KMS-11 (cell line): Measurements from ENCODE around the gene HMGCS1.
"Not testable (repeated sequence)": the region's sequence is repeated elsewhere in the genome, so short reads cannot be mapped to it uniquely, and the experiment has no call there.

Experiments used
- H2AFZ ChIP-seq: fragments of 200-600 bp; sonication (generic); 2 replicates; pipeline ENCODE4 v1.6.1; 2016; ENCODE audit warnings: antibody characterized with exemption, mixed run types, low read depth
- H3K27ac ChIP-seq: fragments of 200-600 bp; sonication (generic); 2 replicates; pipeline ENCODE4 v1.6.1; 2016; ENCODE audit warnings: mild to moderate bottlenecking, mixed run types
- H3K27me3 ChIP-seq: fragments of 200-600 bp; sonication (generic); 2 replicates; pipeline ENCODE4 v1.6.1; 2017; ENCODE audit warnings: mild to moderate bottlenecking, low read depth, mixed run types, moderate library complexity; ENCODE audit not compliant: insufficient read depth
- H3K36me3 ChIP-seq: fragments of 200-600 bp; sonication (generic); 2 replicates; pipeline ENCODE4 v1.6.1; 2017; ENCODE audit warnings: mild to moderate bottlenecking, mixed run types; ENCODE audit not compliant: insufficient read depth
- H3K4me1 ChIP-seq: fragments of 200-600 bp; sonication (generic); 2 replicates; pipeline ENCODE4 v1.6.1; 2016; ENCODE audit warnings: mild to moderate bottlenecking, low read depth, mixed run types; ENCODE audit not compliant: poor library complexity, severe bottlenecking
- H3K4me2 ChIP-seq: fragments of 200-600 bp; sonication (generic); 2 replicates; pipeline ENCODE4 v1.7.0; 2016; ENCODE audit warnings: mild to moderate bottlenecking, mixed run types
- H3K4me3 ChIP-seq: fragments of 200-600 bp; sonication (generic); IDR thresholded peaks from 2 replicates; pipeline ENCODE4 v1.6.1; 2017; ENCODE audit warnings: low read depth, low read length, mixed read lengths; ENCODE audit not compliant: insufficient read depth
- H3K79me2 ChIP-seq: fragments of 200-600 bp; sonication (generic); 2 replicates; pipeline ENCODE4 v1.6.1; 2016; ENCODE audit warnings: low read depth, mixed run types; ENCODE audit not compliant: insufficient read depth
- H3K9ac ChIP-seq: fragments of 200-600 bp; sonication (generic); 2 replicates; pipeline ENCODE4 v1.6.1; 2016; ENCODE audit warnings: mild to moderate bottlenecking, mixed run types
- H4K20me1 ChIP-seq: fragments of 200-600 bp; sonication (generic); 2 replicates; pipeline ENCODE4 v1.6.1; 2016; ENCODE audit warnings: mild to moderate bottlenecking, mixed run types; ENCODE audit not compliant: insufficient read depth
- TF ChIP-seq, protein P1 (sequence below): fragments of 200-600 bp; sonication (generic); conservative IDR thresholded peaks from 2 replicates; pipeline ENCODE4 v1.6.1; 2017; ENCODE audit warnings: low read depth, mild to moderate bottlenecking, antibody characterized with exemption, low read length, moderate library complexity, mixed read lengths

The HMGCS1 gene

DNA sequence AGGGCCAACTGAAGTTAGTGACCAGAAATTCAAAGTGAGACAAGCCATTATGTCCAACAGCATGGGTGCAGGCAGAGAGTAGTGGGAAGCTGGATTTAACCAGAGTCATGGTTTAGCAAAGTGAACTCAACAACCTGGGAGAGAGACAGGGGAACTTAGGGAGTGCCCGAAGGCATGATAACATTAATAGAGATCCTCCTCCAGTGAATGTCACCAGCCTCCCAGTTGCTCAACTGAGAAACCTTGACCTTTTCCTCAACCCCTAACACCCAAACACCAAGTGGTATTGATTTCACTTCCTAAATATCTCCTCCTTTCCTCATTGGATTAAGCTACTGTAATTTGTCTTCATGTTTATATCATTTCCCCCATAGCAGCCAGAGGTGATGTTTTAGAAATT is 42.6 kb downstream of the HMGCS1 start:
- H2AFZ ChIP-seq = no peak overlapping the region
- no peaks in the 10 kb centered on the region for H4K20me1 ChIP-seq
- peaks cover 25% of the 10 kb centered on the region for H3K4me1 ChIP-seq

GRCh38 chr5:43268188-43268820 is 44.9 kb downstream of the HMGCS1 start:
- Histone ChIP-seq H3K4me3 (no peak overlapping the region), H2AFZ (no peak overlapping the region), H3K9ac (no peak overlapping the region), H3K4me1 (peaks cover 22% of the 10 kb centered on the region), H4K20me1 (no peaks in the 10 kb centered on the region), H3K27me3 (no peaks in the 10 kb centered on the region), H3K27ac (no peak overlapping the region), H3K4me2 (no peak overlapping the region), H3K36me3 (no peaks in the 10 kb centered on the region), H3K79me2 (no peaks in the 10 kb centered on the region)
- TF ChIP-seq, protein P1, sequence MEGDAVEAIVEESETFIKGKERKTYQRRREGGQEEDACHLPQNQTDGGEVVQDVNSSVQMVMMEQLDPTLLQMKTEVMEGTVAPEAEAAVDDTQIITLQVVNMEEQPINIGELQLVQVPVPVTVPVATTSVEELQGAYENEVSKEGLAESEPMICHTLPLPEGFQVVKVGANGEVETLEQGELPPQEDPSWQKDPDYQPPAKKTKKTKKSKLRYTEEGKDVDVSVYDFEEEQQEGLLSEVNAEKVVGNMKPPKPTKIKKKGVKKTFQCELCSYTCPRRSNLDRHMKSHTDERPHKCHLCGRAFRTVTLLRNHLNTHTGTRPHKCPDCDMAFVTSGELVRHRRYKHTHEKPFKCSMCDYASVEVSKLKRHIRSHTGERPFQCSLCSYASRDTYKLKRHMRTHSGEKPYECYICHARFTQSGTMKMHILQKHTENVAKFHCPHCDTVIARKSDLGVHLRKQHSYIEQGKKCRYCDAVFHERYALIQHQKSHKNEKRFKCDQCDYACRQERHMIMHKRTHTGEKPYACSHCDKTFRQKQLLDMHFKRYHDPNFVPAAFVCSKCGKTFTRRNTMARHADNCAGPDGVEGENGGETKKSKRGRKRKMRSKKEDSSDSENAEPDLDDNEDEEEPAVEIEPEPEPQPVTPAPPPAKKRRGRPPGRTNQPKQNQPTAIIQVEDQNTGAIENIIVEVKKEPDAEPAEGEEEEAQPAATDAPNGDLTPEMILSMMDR = no peak

More for the DNA sequence above, 42.6 kb downstream of the HMGCS1 start:
- Histone ChIP-seq H3K27ac (no peak overlapping the region), H3K27me3 (no peaks in the 10 kb centered on the region), H3K4me3 (no peak overlapping the region), H3K4me2 (no peak overlapping the region), H3K36me3 (no peaks in the 10 kb centered on the region), H3K79me2 (no peaks in the 10 kb centered on the region), H3K9ac (no peak overlapping the region)
- TF ChIP-seq, protein P1 = no peak

DNA sequence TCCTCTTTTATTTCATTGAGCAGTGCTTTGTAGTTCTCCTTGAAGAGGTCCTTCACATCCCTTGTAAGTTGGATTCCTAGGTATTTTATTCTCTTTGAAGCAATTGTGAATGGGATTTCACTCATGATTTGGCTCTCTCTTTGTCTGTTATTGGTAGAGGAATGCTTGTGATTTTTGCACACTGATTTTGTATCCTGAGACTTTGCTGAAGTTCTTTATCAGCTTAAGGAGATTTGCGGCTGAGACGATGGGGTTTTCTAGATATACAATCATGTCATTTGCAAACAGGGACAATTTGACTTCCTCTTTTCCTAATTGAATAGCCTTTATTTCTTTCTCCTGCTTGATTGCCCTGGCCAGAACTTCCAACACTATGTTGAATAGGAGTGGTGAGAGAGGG is 50.9 kb downstream of the HMGCS1 start:
- H3K4me2 ChIP-seq, H3K79me2 ChIP-seq, H3K9ac ChIP-seq, H2AFZ ChIP-seq, H3K36me3 ChIP-seq, H3K27me3 ChIP-seq, H3K4me1 ChIP-seq, H3K4me3 ChIP-seq, H4K20me1 ChIP-seq, H3K27ac ChIP-seq: not testable (repeated sequence)

GRCh38 chr5:43258116-43258515 is 55.1 kb downstream of the HMGCS1 start:
- Histone ChIP-seq H2AFZ (no peak overlapping the region), H3K4me3 (no peak overlapping the region), H4K20me1 (no peaks in the 10 kb centered on the region), H3K79me2 (no peaks in the 10 kb centered on the region), H3K4me2 (no peak overlapping the region), H3K4me1 (no peaks in the 10 kb centered on the region), H3K27me3 (no peaks in the 10 kb centered on the region), H3K9ac (no peak overlapping the region), H3K27ac (no peak overlapping the region), H3K36me3 (no peaks in the 10 kb centered on the region)
- TF ChIP-seq, protein P1 = no peak

DNA sequence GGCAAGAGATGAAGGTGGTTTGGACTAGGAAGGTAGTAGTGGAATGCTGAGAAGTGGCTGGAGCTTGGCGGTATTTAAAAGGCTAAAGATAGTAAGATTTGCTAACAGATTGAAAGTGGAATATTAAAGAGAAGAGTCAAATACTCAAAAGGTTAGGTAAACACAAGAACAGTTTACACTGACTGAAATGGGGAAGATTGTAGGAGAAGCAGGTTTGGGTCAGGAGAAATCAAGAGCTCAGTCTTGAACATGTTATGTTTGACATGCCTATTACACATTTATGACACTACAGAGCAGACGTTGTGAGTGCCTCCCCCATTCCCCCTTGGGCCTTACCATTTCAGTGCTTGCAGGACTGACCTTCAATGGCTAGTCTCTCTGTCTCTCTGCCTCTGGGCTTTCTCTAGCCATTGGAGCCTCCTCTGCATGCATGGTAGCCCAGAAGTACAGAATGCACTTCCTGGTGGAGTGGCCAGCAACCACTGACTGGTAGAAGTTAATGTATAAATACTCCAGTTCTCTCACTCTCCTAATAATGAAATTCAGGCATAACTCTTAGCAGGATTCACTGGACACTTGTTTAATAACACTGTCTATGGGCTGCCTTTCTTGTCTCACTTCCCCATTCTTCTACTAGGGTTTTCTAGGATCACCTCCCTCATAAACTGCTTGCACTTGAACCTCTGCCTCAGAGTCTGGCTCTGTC is 56.8 kb downstream of the HMGCS1 start:
- H3K9ac ChIP-seq = no peak overlapping the region
- H2AFZ ChIP-seq = no peak overlapping the region
- H3K4me2 ChIP-seq = no peak overlapping the region
- no peaks in the 10 kb centered on the region for H4K20me1 ChIP-seq
- no peaks in the 10 kb centered on the region for H3K27me3 ChIP-seq
- TF ChIP-seq, protein P1 = no peak
- H3K79me2 ChIP-seq = no peaks in the 10 kb centered on the region
- no peak overlapping the region for H3K27ac ChIP-seq
- H3K4me3 ChIP-seq = no peak overlapping the region
- no peaks in the 10 kb centered on the region for H3K4me1 ChIP-seq
- H3K36me3 ChIP-seq = no peaks in the 10 kb centered on the region
